A673 (cell line): ENCODE data around the gene TDG. TPM values are rescaled to one million over a fixed set of nuclear protein-coding genes. Genes with fewer than 3 reads are reported as not detected.

Experiments used
- BruUV-seq: library from RNA; stranded (reverse); fragments of 400-500 nt; replicated peaks from 2 replicates; lab custom pipeline; 2021; lab: Mats Ljungman, UMichigan
- CTCF ChIA-PET: fragments of 300-600 bp; sonication (Branson Sonifier 250); formaldehyde crosslinking; loops from one replicate; lab custom pipeline; 2022; ENCODE audit warnings: antibody characterized with exemption; lab: Charles Lee
- POLR2A ChIA-PET: fragments of 300-600 bp; sonication (Branson Sonifier 250); formaldehyde crosslinking; loops from one replicate; lab custom pipeline; 2022; ENCODE audit warnings: antibody characterized with exemption; ENCODE audit not compliant: low non-redundant PET; lab: Charles Lee
- DNase-seq: peaks from one replicate; pipeline ENCODE4 v3.0.0-alpha.2; 2015; ENCODE audit warnings: low spot score
- H3K27ac ChIP-seq: fragments of 200-600 bp; sonication (generic); 2 replicates; pipeline ENCODE4 v1.5.1; 2016; ENCODE audit warnings: mixed run types, low read depth, mild to moderate bottlenecking, mixed read lengths, antibody characterized with exemption, low read length; ENCODE audit not compliant: poor library complexity, severe bottlenecking
- H3K27me3 ChIP-seq: fragments of 200-600 bp; sonication (generic); replicated peaks from 2 replicates; pipeline ENCODE4 v1.6.1; 2017; ENCODE audit warnings: mixed run types, low read depth, mild to moderate bottlenecking, mixed read lengths, antibody characterized with exemption, low read length; ENCODE audit not compliant: insufficient read depth, poor library complexity
- H3K36me3 ChIP-seq: fragments of 200-600 bp; sonication (generic); 2 replicates; pipeline ENCODE4 v1.6.1; 2016; ENCODE audit warnings: mixed run types, mild to moderate bottlenecking, mixed read lengths, antibody characterized with exemption, low read length; ENCODE audit not compliant: insufficient read depth, poor library complexity, severe bottlenecking
- H3K4me1 ChIP-seq: fragments of 200-600 bp; sonication (generic); 2 replicates; pipeline ENCODE4 v1.6.1; 2017; ENCODE audit warnings: mixed run types, mild to moderate bottlenecking, mixed read lengths, antibody characterized with exemption, low read length; ENCODE audit not compliant: insufficient read depth, poor library complexity, severe bottlenecking
- H3K4me3 ChIP-seq: fragments of 200-600 bp; sonication (generic); 2 replicates; pipeline ENCODE4 v1.5.1; 2016; ENCODE audit warnings: low read depth, mixed run types, mild to moderate bottlenecking, mixed read lengths, low read length; ENCODE audit not compliant: poor library complexity, severe bottlenecking
- H3K9me3 ChIP-seq: fragments of 200-600 bp; sonication (generic); 2 replicates; pipeline ENCODE4 v1.6.1; 2016; ENCODE audit warnings: mixed run types, low read depth, mild to moderate bottlenecking, mixed read lengths, antibody characterized with exemption, low read length; ENCODE audit not compliant: poor library complexity, severe bottlenecking
- CTCF ChIP-seq: fragments of 300-800, 200-600 bp; sonication (generic); conservative IDR thresholded peaks from 2 replicates; pipeline ENCODE4 v1.5.1; 2017; ENCODE audit warnings: low read depth, mild to moderate bottlenecking, antibody characterized with exemption, low read length, moderate library complexity, mixed read lengths
- EZH2 ChIP-seq: fragments of 200-600 bp; sonication (generic); IDR thresholded peaks from 2 replicates; pipeline ENCODE4 v1.6.1; 2017; ENCODE audit warnings: borderline replicate concordance, low read depth, mild to moderate bottlenecking, mixed read lengths, antibody characterized with exemption, low read length; ENCODE audit not compliant: poor library complexity, severe bottlenecking
- intact Hi-C: fragments of 100-400 bp; cut with micrococcal nuclease; formaldehyde crosslinking; loops from one replicate; pipeline ENCODE4 v1.10.0; 2022; ENCODE audit not compliant: unreplicated experiment
- total RNA-seq: library from RNA; stranded (reverse); gene quantifications from 2 replicates; pipeline ENCODE4 v1.2.3, GENCODE V29; 2021

Gene TDG
- total RNA-seq, 1 experiment from 2014 or later: 59.4 TPM

GRCh38 chr12:103978384-103978982 is 12.8 kb downstream of the TDG start:
- ChIA-PET POLR2A (no interaction called here), CTCF (no interaction called here)
- TF ChIP-seq EZH2 (no peak), CTCF (no peak)
- Histone ChIP-seq H3K9me3 (no peaks in the 10 kb centered on the region), H3K4me1 (peaks cover 8% of the 10 kb centered on the region), H3K27me3 (no peaks in the 10 kb centered on the region), H3K4me3 (no peak overlapping the region), H3K36me3 (peaks cover 47% of the 10 kb centered on the region), H3K27ac (no peak overlapping the region)
- no TSS peak for BruUV-seq
- no peak for DNase-seq
- intact Hi-C loops: no loop called here

- H3K9me3 ChIP-seq: no peaks in the 10 kb centered on the region
- no peaks in the 10 kb centered on the region for H3K27me3 ChIP-seq
- CTCF ChIA-PET: no interaction called here
- no peak for DNase-seq
- POLR2A ChIA-PET: no interaction called here
- H3K36me3 ChIP-seq: peaks cover 64% of the 10 kb centered on the region
- TF ChIP-seq CTCF: no peak
- no peak for TF ChIP-seq EZH2
- no peak overlapping the region for H3K27ac ChIP-seq
- H3K4me3 ChIP-seq: no peak overlapping the region
- BruUV-seq: no TSS peak
- intact Hi-C loops: no loop called here
- no peaks in the 10 kb centered on the region for H3K4me1 ChIP-seq
These were observed 21.2 kb downstream of the TDG start for GRCh38 chr12:103986829-103987228.

- no peak for DNase-seq
- TF ChIP-seq EZH2 (no peak), CTCF (no peak)
- intact Hi-C loops: no loop called here
- Histone ChIP-seq H3K9me3 (no peaks in the 10 kb centered on the region), H3K36me3 (peaks cover 5% of the 10 kb centered on the region), H3K27ac (no peak overlapping the region), H3K4me1 (peaks cover 8% of the 10 kb centered on the region), H3K4me3 (no peak overlapping the region), H3K27me3 (no peaks in the 10 kb centered on the region)
- ChIA-PET POLR2A (no interaction called here), CTCF (no interaction called here)
- no TSS peak for BruUV-seq
These were observed 28.6 kb downstream of the TDG start for GRCh38 chr12:103994235-103994634.
